K562 (cell line): Measurements from ENCODE around the gene AMBRA1. TPM values are rescaled to one million over a fixed set of nuclear protein-coding genes. Genes with fewer than 3 reads are reported as not detected.

ENCODE experiments used
- ATAC-seq: fragments of 200-7000 bp; cut with Tn5 transposase; 3 replicates; pipeline ENCODE4 v1.9.1; 2020; ENCODE audit warnings: moderate library complexity
- BruUV-seq: library from RNA; stranded (reverse); fragments of 400-500 nt; replicated peaks from 2 replicates; lab custom pipeline; 2021; lab: Mats Ljungman, UMichigan
- CTCF ChIA-PET: fragments of 300-600 bp; formaldehyde crosslinking; extraction: SDS; loops from one replicate; lab custom pipeline; 2021; ENCODE audit warnings: low intra/inter-chr PET ratio; lab: Yijun Ruan, JAX
- POLR2A ChIA-PET: fragments of 300-600, 350-650 bp; sonication (Branson Sonifier 250); formaldehyde crosslinking; extraction: SDS; loops from one replicate; lab custom pipeline; 2021; ENCODE audit warnings: antibody characterized with exemption, inconsistent platforms; lab: Yijun Ruan, JAX
- DNase-seq, 4 experiments: peaks; one replicate each; pipeline versions ENCODE4 v3.0.0 to v3.0.0-alpha.2; 2011 to 2018; ENCODE audit warnings: low spot score in 3 of 4, mixed read lengths in 3 of 4; ENCODE audit errors: extremely low read depth in 1 of 4
- FAIRE-seq: peaks from 2 replicates; lab custom pipeline; 2011; peaks lifted over from hg19 to GRCh38; lab: Jason Lieb, UNC
- H2AFZ ChIP-seq: 2 replicates; pipeline ENCODE4 v1.6.0; 2011; ENCODE audit warnings: low read depth, low read length, control low read depth, inconsistent platforms
- H3K27ac ChIP-seq: fragments of 200-600 bp; 3 replicates; pipeline ENCODE4 v1.8.0; 2011; ENCODE audit warnings: low read depth, mild to moderate bottlenecking, control low read depth, inconsistent platforms, low read length, moderate library complexity, mixed read lengths; ENCODE audit errors: extremely low read depth
- H3K27me3 ChIP-seq, 2 experiments: fragments of 300-600 bp in 1 of 2; 2 replicates in 1 of 2; 3 replicates in 1 of 2; pipeline versions ENCODE4 v1.6.0 to v1.8.0; 2011; ENCODE audit warnings: inconsistent platforms in 2 of 2, low read length in 2 of 2, mild to moderate bottlenecking in 1 of 2, mixed read lengths in 1 of 2, moderate library complexity in 1 of 2; ENCODE audit not compliant: control insufficient read depth in 2 of 2, insufficient read depth in 2 of 2
- H3K36me3 ChIP-seq: fragments of 300-600 bp; 3 replicates; pipeline ENCODE4 v1.8.0; 2011; ENCODE audit warnings: mild to moderate bottlenecking, low read length, inconsistent platforms; ENCODE audit not compliant: control insufficient read depth, insufficient read depth
- H3K4me1 ChIP-seq, 2 experiments: fragments of 200-600 bp in 1 of 2; replicated peaks in 1 of 2; 2 replicates in 1 of 2; 3 replicates in 1 of 2; pipeline versions ENCODE4 v1.5.1 to v1.8.0; 2011; ENCODE audit warnings: inconsistent platforms in 2 of 2, low read length in 2 of 2, mild to moderate bottlenecking in 1 of 2, mixed read lengths in 1 of 2, moderate library complexity in 1 of 2; ENCODE audit not compliant: control insufficient read depth in 2 of 2, insufficient read depth in 2 of 2
- H3K4me2 ChIP-seq: 2 replicates; pipeline ENCODE4 v1.6.1; 2011; ENCODE audit warnings: low read length, control low read depth, inconsistent platforms, mixed read lengths; ENCODE audit not compliant: insufficient read depth
- H3K4me3 ChIP-seq: fragments of 200-600 bp; sonication (generic), shearing (Covaris generic); 2 replicates; pipeline ENCODE4 v1.5.1; 2016; ENCODE audit warnings: control low read depth, inconsistent platforms
- H3K79me2 ChIP-seq: fragments of 200-600 bp; 3 replicates; pipeline ENCODE4 v1.8.0; 2011; ENCODE audit warnings: low read length, inconsistent platforms; ENCODE audit not compliant: control insufficient read depth, insufficient read depth
- H3K9ac ChIP-seq, 2 experiments: 2 replicates each; pipeline versions ENCODE4 v1.6.0 to v1.6.1; 2011; ENCODE audit warnings: low read depth in 2 of 2, low read length in 2 of 2, control low read depth in 1 of 2, inconsistent platforms in 1 of 2, mild to moderate bottlenecking in 1 of 2, mixed read lengths in 1 of 2; ENCODE audit not compliant: insufficient read depth in 1 of 2
- H3K9me1 ChIP-seq: one replicate; pipeline ENCODE4 v1.6.0; 2011; ENCODE audit warnings: inconsistent platforms, mild to moderate bottlenecking, low read length, moderate library complexity; ENCODE audit not compliant: control insufficient read depth, insufficient read depth
- H3K9me3 ChIP-seq: replicated peaks from 2 replicates; pipeline ENCODE4 v1.5.1; 2011; ENCODE audit warnings: low read depth, low read length, inconsistent platforms; ENCODE audit not compliant: control insufficient read depth, insufficient read depth
- H4K20me1 ChIP-seq: replicated peaks from 2 replicates; pipeline ENCODE4 v1.6.1; 2011; ENCODE audit warnings: low read length, inconsistent platforms, mixed read lengths; ENCODE audit not compliant: control insufficient read depth, insufficient read depth
- CBFA2T3 ChIP-seq: fragments of 450-650 bp; IDR thresholded peaks from 2 replicates; pipeline ENCODE4 v1.6.1; 2017
- CBX3 ChIP-seq, 2 experiments: IDR thresholded peaks; 1 replicate in 1 of 2; 2 replicates in 1 of 2; pipeline ENCODE4 v1.6.1; 2012; ENCODE audit warnings: inconsistent platforms in 2 of 2, low read length in 2 of 2, borderline replicate concordance in 1 of 2, control low read depth in 1 of 2
- HMBOX1 ChIP-seq: sonication (generic); IDR thresholded peaks from 2 replicates; pipeline ENCODE4 v1.6.1; 2016
- JUND ChIP-seq, 2 experiments: IDR thresholded peaks; 2 replicates in 1 of 2; 3 replicates in 1 of 2; pipeline ENCODE4 v1.6.1; 2011; ENCODE audit warnings: borderline replicate concordance in 2 of 2, low read depth in 2 of 2, low read length in 2 of 2, improper control_type of control experiment in 1 of 2, missing biosample characterization in 1 of 2, missing genetic modification characterization in 1 of 2, missing genetic modification reagents in 1 of 2
- MEIS2 ChIP-seq: fragments of 450-650 bp; IDR thresholded peaks from 2 replicates; pipeline ENCODE4 v1.6.1; 2014; ENCODE audit warnings: mild to moderate bottlenecking; ENCODE audit not compliant: partially characterized antibody
- RAD21 ChIP-seq, 2 experiments: fragments of 250-450 bp in 1 of 2; fragments of 450-650 bp in 1 of 2; sonication (Bioruptor Pico) in 1 of 2; formaldehyde crosslinking in 1 of 2; IDR thresholded peaks in 1 of 2; conservative IDR thresholded peaks in 1 of 2; 2 replicates each; pipeline versions ENCODE4 v1.4.0 to v1.8.0; 2020 to 2022; ENCODE audit warnings: mild to moderate bottlenecking in 2 of 2, moderate library complexity in 1 of 2
- TBL1XR1 ChIP-seq, 2 experiments: IDR thresholded peaks; 2 replicates each; pipeline ENCODE4 v1.6.1; 2012; ENCODE audit warnings: improper control_type of control experiment in 2 of 2, low read length in 2 of 2, mild to moderate bottlenecking in 1 of 2
- VEZF1 ChIP-seq: fragments of 200-800 bp; sonication (Bioruptor generic); IDR thresholded peaks from 2 replicates; pipeline ENCODE4 v1.6.1; 2017; ENCODE audit warnings: missing genetic modification characterization, missing compliant biosample characterization
- ZNF24 ChIP-seq: fragments of 450-650 bp; IDR thresholded peaks from 2 replicates; pipeline ENCODE4 v1.6.1; 2016
- ZNF436 ChIP-seq: fragments of 250-450, 450-650 bp; sonication (Bioruptor Pico); formaldehyde crosslinking; IDR thresholded peaks from 2 replicates; pipeline ENCODE4 v1.7.0; 2020; ENCODE audit warnings: mild to moderate bottlenecking
- WGBS: fragments of 100-300 bp; shearing (Covaris generic); methylation state at CpG from one replicate; pipeline ENCODE4 v1.1.6; 2016; ENCODE audit warnings: low coverage, mixed read lengths; ENCODE audit not compliant: insufficient coverage; ENCODE audit errors: missing lambda C conversion rate; 5-methylcytosine and 5-hydroxymethylcytosine counted together
- in situ Hi-C: fragments of 300-500 bp; cut with MboI; formaldehyde crosslinking; loops from 4 replicates; pipeline ENCODE4 v1.15.0; 2018; ENCODE audit warnings: inconsistent platforms, mixed read lengths
- intact Hi-C: fragments of 100-400 bp; cut with micrococcal nuclease; formaldehyde crosslinking; loops from 2 replicates; pipeline ENCODE4 v1.14.2; 2022
- polyA plus RNA-seq, 8 experiments: library from polyadenylated mRNA; depleted of rRNA in 4 of 8; stranded (reverse) in 5 of 8; unstranded in 3 of 8; fragments of >200 nt; fragmentation: Nextera tagmentation in 2 of 8; fragmentation: Illumina TruSeq in 1 of 8; extraction: Ambion mirVana in 2 of 8; extraction: Trizol in 1 of 8; gene quantifications; 2 replicates each; pipeline versions ENCODE4 v1.2.1 to v1.2.3, GENCODE V29; 2011 to 2014; ENCODE audit warnings: inconsistent platforms in 1 of 8, missing spikeins in 1 of 8
- total RNA-seq, 7 experiments: library from RNA; depleted of rRNA in 6 of 7; stranded (reverse); fragments of >200 nt in 6 of 7; fragmentation: Illumina TruSeq in 2 of 7; extraction: Trizol in 2 of 7; gene quantifications; 2 replicates each; pipeline versions ENCODE4 v1.2.1 to v1.2.3, GENCODE V29; 2011 to 2021; ENCODE audit warnings: low replicate concordance in 1 of 7
- TF ChIP-seq, protein P1 (sequence below), 2 experiments: fragments of 450-650 bp; conservative IDR thresholded peaks; 2 replicates each; pipeline ENCODE4 v1.6.1; 2017; ENCODE audit warnings: mild to moderate bottlenecking in 2 of 2, moderate library complexity in 2 of 2

The AMBRA1 gene
- total and polyA plus RNA-seq, 9 of the 15 experiments (the other 6 are each of a cell fraction or from before 2014, with no cell fraction given) = 0.15 to 24.5 (median 13.0) TPM

GRCh38 chr11:46529095-46529905, 64.5 kb downstream of the AMBRA1 start:
- FAIRE-seq (peak; percentile 95), DNase-seq (peak; percentile 81 to 90 (median 89)), ATAC-seq (peak; percentile 95)
- no peak overlapping the region for H2AFZ ChIP-seq
- peaks cover 3 to 8% of the 10 kb centered on the region in 2 experiments; a peak in 4 of 5 replicates for H3K4me1 ChIP-seq
- H3K27me3 ChIP-seq = no peaks in the 10 kb centered on the region
- H3K9me1 ChIP-seq = no peaks in the 10 kb centered on the region
- ChIA-PET POLR2A (interaction anchor here (0.6 to 1.1 kb wide), 5 partner anchors 11 to 137 kb away, joined by 3 to 8 read pairs (median 3); partner anchors contain the start of gene AMBRA1), CTCF (interaction anchor here (0.5 to 1.6 kb wide), 4 partner anchors 9 to 140 kb away, joined by 3 to 6 read pairs (median 5); no protein-coding TSS in a partner anchor)
- 46% methylated on average over 4 of the region's 4 CpGs for WGBS
- H3K27ac ChIP-seq = no peak overlapping the region
- intact Hi-C loops (loop anchor here (2.0 kb wide), 2 partner anchors 38 to 140 kb away; no protein-coding TSS in a partner anchor), in situ Hi-C loops (no loop called here)
- H3K4me3 ChIP-seq = no peak overlapping the region
- H3K4me2 ChIP-seq = no peak overlapping the region
- H4K20me1 ChIP-seq = peaks cover 17% of the 10 kb centered on the region
- peaks cover 2% of the 10 kb centered on the region; the same call in 2 of the 3 replicates for H3K36me3 ChIP-seq
- BruUV-seq = no TSS peak
- H3K9me3 ChIP-seq = no peaks in the 10 kb centered on the region
- H3K9ac ChIP-seq = no peak overlapping the region
- H3K79me2 ChIP-seq = peaks cover 61% of the 10 kb centered on the region
- TF ChIP-seq VEZF1 (CRISPR knock-in tag) (peak; percentile 75), CBFA2T3 (no peak), MEIS2 (peak; percentile 16), TBL1XR1 (IDR thresholded peaks at IDR 0.05; ENCODE audit: low read length in 2 of 2) (no peak), CBX3 (IDR thresholded peaks at IDR 0.05; ENCODE audit: borderline replicate concordance in 1 of 2, low read length in 2 of 2) (0 out of 3 replicates have a peak, but pooled peaks of 1 of the 2 experiments have one; percentile 27), RAD21 (CRISPR knock-in tag; conservative IDR thresholded peaks at IDR 0.05 in 1 of 2, IDR thresholded peaks at IDR 0.05 in 1 of 2) (peak; percentile 66 to 77), ZNF436 (CRISPR knock-in tag) (no peak), JUND (IDR thresholded peaks at IDR 0.05; ENCODE audit: borderline replicate concordance, low read depth, low read length) (peak; percentile 48; the same call in 1 of the 2 replicates), JUND (tag; IDR thresholded peaks at IDR 0.05; ENCODE audit: borderline replicate concordance, low read depth, low read length) (peak; percentile 19; the same call in 1 of the 3 replicates), ZNF24 (peak; percentile 43; the same call in 1 of the 2 replicates), HMBOX1 (no peak)
- TF ChIP-seq, protein P1, sequence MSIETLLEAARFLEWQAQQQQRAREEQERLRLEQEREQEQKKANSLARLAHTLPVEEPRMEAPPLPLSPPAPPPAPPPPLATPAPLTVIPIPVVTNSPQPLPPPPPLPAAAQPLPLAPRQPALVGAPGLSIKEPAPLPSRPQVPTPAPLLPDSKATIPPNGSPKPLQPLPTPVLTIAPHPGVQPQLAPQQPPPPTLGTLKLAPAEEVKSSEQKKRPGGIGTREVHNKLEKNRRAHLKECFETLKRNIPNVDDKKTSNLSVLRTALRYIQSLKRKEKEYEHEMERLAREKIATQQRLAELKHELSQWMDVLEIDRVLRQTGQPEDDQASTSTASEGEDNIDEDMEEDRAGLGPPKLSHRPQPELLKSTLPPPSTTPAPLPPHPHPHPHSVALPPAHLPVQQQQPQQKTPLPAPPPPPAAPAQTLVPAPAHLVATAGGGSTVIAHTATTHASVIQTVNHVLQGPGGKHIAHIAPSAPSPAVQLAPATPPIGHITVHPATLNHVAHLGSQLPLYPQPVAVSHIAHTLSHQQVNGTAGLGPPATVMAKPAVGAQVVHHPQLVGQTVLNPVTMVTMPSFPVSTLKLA (conservative IDR thresholded peaks at IDR 0.05) = 0 out of 4 replicates have a peak, but pooled peaks of 1 of the 2 experiments have one; percentile 24
